CD14-positive monocyte (primary cell): Measurements from ENCODE around the gene ASMTL. TPM values are rescaled to one million over a fixed set of nuclear protein-coding genes. Genes with fewer than 3 reads are reported as not detected.

Experiments used
- DNase-seq, 3 donors: peaks; one replicate each; pipeline ENCODE4 v3.0.0-alpha.2; 2011 to 2022
- H2AFZ ChIP-seq: 2 replicates; pipeline ENCODE4 v1.6.0; 2012; ENCODE audit warnings: mild to moderate bottlenecking, low read depth, low read length, inconsistent platforms; ENCODE audit not compliant: insufficient read depth, poor library complexity, severe bottlenecking
- H3K27ac ChIP-seq, 2 donors: 1 replicate in 1 of 2; 2 replicates in 1 of 2; pipeline ENCODE4 v1.5.1; 2012 to 2013; ENCODE audit warnings: low read length in 2 of 2, control low read depth in 1 of 2, inconsistent platforms in 1 of 2, low read depth in 1 of 2, mild to moderate bottlenecking in 1 of 2
- H3K27me3 ChIP-seq, 2 donors: one replicate each; pipeline versions ENCODE4 v1.6.0 to v1.6.1; 2011 to 2013; ENCODE audit warnings: low read length in 2 of 2; ENCODE audit not compliant: control insufficient read depth in 2 of 2, insufficient read depth in 2 of 2
- H3K36me3 ChIP-seq, 2 donors: replicated peaks in 1 of 2; 1 replicate in 1 of 2; 2 replicates in 1 of 2; pipeline versions ENCODE4 v1.5.1 to v1.6.1; 2012 to 2013; ENCODE audit warnings: low read length in 2 of 2, control low read depth in 1 of 2, inconsistent platforms in 1 of 2, mild to moderate bottlenecking in 1 of 2; ENCODE audit not compliant: insufficient read depth in 2 of 2, control insufficient read depth in 1 of 2
- H3K4me1 ChIP-seq, 2 donors: 1 replicate in 1 of 2; 2 replicates in 1 of 2; pipeline versions ENCODE4 v1.5.1 to v1.6.1; 2012 to 2013; ENCODE audit warnings: low read length in 2 of 2, control low read depth in 1 of 2, inconsistent platforms in 1 of 2, mild to moderate bottlenecking in 1 of 2, moderate library complexity in 1 of 2; ENCODE audit not compliant: insufficient read depth in 2 of 2, control insufficient read depth in 1 of 2
- H3K4me2 ChIP-seq: replicated peaks from 2 replicates; pipeline ENCODE3; 2012; ENCODE audit warnings: low read length, moderate library complexity, mild to moderate bottlenecking; ENCODE audit not compliant: poor library complexity, severe bottlenecking; ENCODE audit errors: extremely low read depth
- H3K4me3 ChIP-seq, 3 experiments: fragments of 200-600 bp in 1 of 3; sonication (generic) in 1 of 3; replicated peaks in 1 of 3; 1 replicate in 2 of 3; 2 replicates in 1 of 3; pipeline ENCODE4 v1.5.1; 2011 to 2013; ENCODE audit warnings: low read length in 3 of 3, mild to moderate bottlenecking in 3 of 3, control low read depth in 2 of 3, low read depth in 2 of 3, inconsistent platforms in 1 of 3, moderate library complexity in 1 of 3
- H3K79me2 ChIP-seq: 2 replicates; pipeline ENCODE4 v1.6.0; 2012; ENCODE audit warnings: mild to moderate bottlenecking, control low read depth, inconsistent platforms, low read length, moderate library complexity; ENCODE audit not compliant: insufficient read depth
- H3K9ac ChIP-seq: 2 replicates; pipeline ENCODE4 v1.6.0; 2017; ENCODE audit warnings: low read length, mild to moderate bottlenecking; ENCODE audit not compliant: insufficient read depth, poor library complexity, severe bottlenecking
- H3K9me3 ChIP-seq, 2 donors: replicated peaks in 1 of 2; 1 replicate in 1 of 2; 2 replicates in 1 of 2; pipeline versions ENCODE4 v1.5.1 to v1.6.1; 2012 to 2013; ENCODE audit warnings: low read length in 2 of 2, control low read depth in 1 of 2; ENCODE audit not compliant: control insufficient read depth in 1 of 2, insufficient read depth in 1 of 2
- H4K20me1 ChIP-seq: 2 replicates; pipeline ENCODE4 v1.6.0; 2012; ENCODE audit warnings: mild to moderate bottlenecking, low read length, control low read depth, moderate library complexity; ENCODE audit not compliant: insufficient read depth
- H3K27ac Mint-ChIP-seq, 7 donors: one replicate each; pipeline ENCODE4 v1.8.0; 2020; ENCODE audit warnings: mild to moderate bottlenecking in 7 of 7, mixed read lengths in 7 of 7, moderate library complexity in 6 of 7, inconsistent platforms in 2 of 7
- H3K27me3 Mint-ChIP-seq, 3 donors: one replicate each; pipeline ENCODE4 v1.8.0; 2021 to 2022; ENCODE audit warnings: low read depth in 3 of 3, mild to moderate bottlenecking in 3 of 3, mixed read lengths in 3 of 3, moderate library complexity in 3 of 3, inconsistent platforms in 1 of 3
- H3K36me3 Mint-ChIP-seq, 2 donors: one replicate each; pipeline ENCODE4 v1.8.0; 2020; ENCODE audit warnings: mixed read lengths in 2 of 2, inconsistent platforms in 1 of 2, mild to moderate bottlenecking in 1 of 2
- H3K4me1 Mint-ChIP-seq: one replicate; pipeline ENCODE4 v1.8.0; 2020; ENCODE audit warnings: mild to moderate bottlenecking, mixed read lengths
- H3K4me3 Mint-ChIP-seq, 2 donors: one replicate each; pipeline ENCODE4 v1.8.0; 2020; ENCODE audit warnings: mild to moderate bottlenecking in 2 of 2, mixed read lengths in 2 of 2, moderate library complexity in 1 of 2
- H3K9me3 Mint-ChIP-seq, 7 donors: one replicate each; pipeline ENCODE4 v1.8.0; 2020 to 2022; ENCODE audit warnings: mixed read lengths in 7 of 7, mild to moderate bottlenecking in 6 of 7, moderate library complexity in 6 of 7, inconsistent platforms in 2 of 7
- WGBS: methylation state at CpG from one replicate; pipeline ENCODE4 v1.1.5; 2013; ENCODE audit warnings: missing lambda C conversion rate; ENCODE audit not compliant: insufficient coverage; 5-methylcytosine and 5-hydroxymethylcytosine counted together
- intact Hi-C, 2 donors: fragments of 100-400 bp; cut with micrococcal nuclease; formaldehyde crosslinking; loops; one replicate each; pipeline versions ENCODE4 v1.15.0 to v1.15.1; 2023
- polyA plus RNA-seq, 3 donors: library from polyadenylated mRNA; depleted of rRNA in 1 of 3; unstranded in 2 of 3; stranded (reverse) in 1 of 3; fragments of 300-500 nt in 2 of 3; fragments of >200 nt in 1 of 3; fragmentation: Illumina TruSeq in 2 of 3; gene quantifications; 1 replicate in 2 of 3; 2 replicates in 1 of 3; pipeline ENCODE4 v1.2.3, GENCODE V29; 2012 to 2021
- TF ChIP-seq, protein P1 (sequence below): fragments of 200-600 bp; IDR thresholded peaks from one replicate; pipeline ENCODE4 v1.8.0; 2022; ENCODE audit warnings: antibody characterized with exemption, mild to moderate bottlenecking

The ASMTL gene
- polyA plus RNA-seq, 3 donors = 19.0 to 31.5 (median 31.0) TPM

DNA sequence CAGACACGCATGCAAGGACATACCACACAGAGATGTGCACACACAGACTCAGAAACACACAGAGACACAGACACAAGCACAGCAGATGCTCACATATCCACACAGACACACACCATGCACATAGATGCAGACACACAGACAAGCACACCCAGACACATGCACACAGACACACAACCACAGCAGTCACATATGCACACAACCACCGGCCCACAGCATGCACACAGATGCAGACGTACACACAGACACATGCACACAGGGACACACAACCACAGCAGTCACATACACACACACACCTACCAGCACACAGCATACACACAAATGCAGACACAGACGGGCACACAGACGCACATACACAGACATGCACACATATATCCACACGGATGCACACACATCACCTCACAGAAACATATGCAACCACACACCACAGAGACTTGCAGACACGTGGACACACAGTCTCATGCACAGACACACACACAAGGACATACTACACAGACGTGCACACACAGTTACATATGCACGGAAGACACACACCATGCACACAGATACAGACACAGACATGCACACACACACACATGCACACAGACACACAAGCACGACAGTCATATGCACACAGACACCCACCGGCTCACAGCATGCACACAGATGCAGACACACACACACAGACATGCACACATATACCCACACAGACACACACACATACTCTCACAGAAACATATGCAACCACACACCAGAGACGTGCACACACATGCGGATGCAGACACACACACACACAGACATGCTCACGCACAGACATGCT lies 35.5 kb downstream of the ASMTL start:
- Mint-ChIP-seq H3K4me1 (no peaks in the 10 kb centered on the region), H3K9me3 (peaks cover 0 to 15% (median 13%) of the 10 kb centered on the region in 7 donors), H3K27ac (no peak overlapping the region), H3K36me3 (peaks cover 25 to 35% of the 10 kb centered on the region in 2 donors), H3K27me3 (peaks cover 0 to 1% (median 0%) of the 10 kb centered on the region in 3 donors), H3K4me3 (no peak overlapping the region)
- intact Hi-C loops = no loop called here
- no peak for DNase-seq
- H3K9ac ChIP-seq = no peak overlapping the region
- H4K20me1 ChIP-seq = no peaks in the 10 kb centered on the region
- no peaks in the 10 kb centered on the region for H3K27me3 ChIP-seq
- TF ChIP-seq, protein P1, sequence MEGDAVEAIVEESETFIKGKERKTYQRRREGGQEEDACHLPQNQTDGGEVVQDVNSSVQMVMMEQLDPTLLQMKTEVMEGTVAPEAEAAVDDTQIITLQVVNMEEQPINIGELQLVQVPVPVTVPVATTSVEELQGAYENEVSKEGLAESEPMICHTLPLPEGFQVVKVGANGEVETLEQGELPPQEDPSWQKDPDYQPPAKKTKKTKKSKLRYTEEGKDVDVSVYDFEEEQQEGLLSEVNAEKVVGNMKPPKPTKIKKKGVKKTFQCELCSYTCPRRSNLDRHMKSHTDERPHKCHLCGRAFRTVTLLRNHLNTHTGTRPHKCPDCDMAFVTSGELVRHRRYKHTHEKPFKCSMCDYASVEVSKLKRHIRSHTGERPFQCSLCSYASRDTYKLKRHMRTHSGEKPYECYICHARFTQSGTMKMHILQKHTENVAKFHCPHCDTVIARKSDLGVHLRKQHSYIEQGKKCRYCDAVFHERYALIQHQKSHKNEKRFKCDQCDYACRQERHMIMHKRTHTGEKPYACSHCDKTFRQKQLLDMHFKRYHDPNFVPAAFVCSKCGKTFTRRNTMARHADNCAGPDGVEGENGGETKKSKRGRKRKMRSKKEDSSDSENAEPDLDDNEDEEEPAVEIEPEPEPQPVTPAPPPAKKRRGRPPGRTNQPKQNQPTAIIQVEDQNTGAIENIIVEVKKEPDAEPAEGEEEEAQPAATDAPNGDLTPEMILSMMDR = no peak
- no peak overlapping the region for H3K4me3 ChIP-seq
- H2AFZ ChIP-seq = no peak overlapping the region
- H3K36me3 ChIP-seq = peaks cover 33 to 59% of the 10 kb centered on the region in 2 donors
- H3K4me2 ChIP-seq = no peak overlapping the region
- H3K79me2 ChIP-seq = no peaks in the 10 kb centered on the region
- WGBS = 91% methylated on average over 11 of the region's 14 CpGs
- no peaks in the 10 kb centered on the region for H3K4me1 ChIP-seq
- no peak overlapping the region for H3K27ac ChIP-seq
- H3K9me3 ChIP-seq = peaks cover 15 to 19% of the 10 kb centered on the region in 2 donors

DNA sequence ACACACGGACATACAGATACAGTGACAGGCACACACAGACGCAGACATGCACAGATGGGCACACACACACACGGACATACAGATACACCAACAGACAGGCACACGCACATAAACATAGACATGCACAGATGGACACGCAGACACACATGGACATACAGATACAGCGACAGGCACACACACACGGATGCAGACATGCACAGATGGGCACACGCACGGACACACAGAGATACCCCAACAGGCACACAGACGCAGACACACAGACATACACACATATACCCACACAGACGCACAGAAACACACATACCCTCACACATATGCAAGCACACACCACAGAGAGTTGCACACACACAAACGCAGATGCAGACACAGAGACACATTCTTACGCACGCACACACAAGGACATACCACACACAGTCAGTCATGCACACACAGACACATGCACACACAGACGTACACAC lies 36.4 kb downstream of the ASMTL start:
- no peak overlapping the region for H2AFZ ChIP-seq
- TF ChIP-seq, protein P1 = no peak
- H3K4me1 ChIP-seq = no peaks in the 10 kb centered on the region
- no peak for DNase-seq
- intact Hi-C loops = no loop called here
- H4K20me1 ChIP-seq = peaks cover 2% of the 10 kb centered on the region
- H3K79me2 ChIP-seq = no peaks in the 10 kb centered on the region
- H3K4me3 ChIP-seq = no peak overlapping the region
- 81% methylated on average over 15 of the region's 15 CpGs for WGBS
- H3K9ac ChIP-seq = no peak overlapping the region
- Mint-ChIP-seq H3K27me3 (peaks cover 0 to 1% (median 0%) of the 10 kb centered on the region in 3 donors), H3K9me3 (peaks cover 0 to 7% (median 5%) of the 10 kb centered on the region in 7 donors), H3K4me1 (no peaks in the 10 kb centered on the region), H3K27ac (no peak overlapping the region), H3K36me3 (peaks cover 28 to 35% of the 10 kb centered on the region in 2 donors), H3K4me3 (no peak overlapping the region)
- peaks cover 7 to 11% of the 10 kb centered on the region in 2 donors for H3K9me3 ChIP-seq
- no peak overlapping the region for H3K27ac ChIP-seq
- peaks cover 37 to 61% of the 10 kb centered on the region in 2 donors for H3K36me3 ChIP-seq
- H3K27me3 ChIP-seq = no peaks in the 10 kb centered on the region
- H3K4me2 ChIP-seq = no peak overlapping the region
